GM04503 (cell line): Measurements from ENCODE around the gene THSD4.
"Not testable (repeated sequence)": the region's sequence is repeated elsewhere in the genome, so short reads cannot be mapped to it uniquely, and the experiment has no call there.

Experiments
- DNase-seq: peaks from one replicate; pipeline ENCODE4 v3.0.0-alpha.2; 2012; ENCODE audit warnings: low read depth

THSD4 gene

DNA sequence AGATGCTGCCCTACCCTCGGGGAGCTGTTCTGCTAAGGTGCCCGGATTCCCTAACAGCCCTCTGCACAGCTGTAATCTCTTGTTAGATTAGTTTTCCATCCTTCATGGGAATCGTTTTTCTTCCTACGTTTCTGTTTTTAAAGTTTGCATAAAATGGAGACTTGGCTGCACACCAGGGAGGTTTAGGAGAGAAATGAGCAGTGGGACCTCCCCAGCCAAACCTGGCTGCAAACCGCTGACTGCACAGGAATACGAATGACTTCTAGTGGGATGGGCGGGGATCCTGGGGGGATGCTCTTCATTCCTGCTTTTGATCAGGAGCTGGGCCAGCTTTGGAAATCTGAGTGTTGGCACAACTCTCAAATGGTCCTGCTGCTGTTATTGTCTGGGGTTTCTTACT is 77.5 kb downstream of the THSD4 start:
- DNase-seq, result no peak

DNA sequence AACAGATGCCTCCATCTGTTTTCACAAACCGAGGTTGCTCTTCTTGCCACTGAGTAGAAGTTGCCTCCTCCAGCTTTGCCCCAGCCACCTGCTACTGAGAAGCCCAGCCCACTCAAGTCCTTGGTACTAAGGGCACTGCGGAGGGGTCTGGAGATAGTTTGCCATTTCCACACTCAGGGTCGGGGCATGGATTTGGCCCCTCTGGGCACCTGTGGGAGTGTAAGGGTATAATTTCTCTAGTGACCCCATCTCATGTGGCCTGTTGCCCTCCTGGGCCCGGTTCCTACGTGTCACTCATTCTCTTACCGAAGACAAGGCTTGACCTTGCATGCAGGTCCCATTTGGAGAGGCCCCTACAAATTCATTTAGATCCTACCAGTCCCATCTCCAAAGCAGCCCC is 79.0 kb downstream of the THSD4 start:
- no peak for DNase-seq

DNA sequence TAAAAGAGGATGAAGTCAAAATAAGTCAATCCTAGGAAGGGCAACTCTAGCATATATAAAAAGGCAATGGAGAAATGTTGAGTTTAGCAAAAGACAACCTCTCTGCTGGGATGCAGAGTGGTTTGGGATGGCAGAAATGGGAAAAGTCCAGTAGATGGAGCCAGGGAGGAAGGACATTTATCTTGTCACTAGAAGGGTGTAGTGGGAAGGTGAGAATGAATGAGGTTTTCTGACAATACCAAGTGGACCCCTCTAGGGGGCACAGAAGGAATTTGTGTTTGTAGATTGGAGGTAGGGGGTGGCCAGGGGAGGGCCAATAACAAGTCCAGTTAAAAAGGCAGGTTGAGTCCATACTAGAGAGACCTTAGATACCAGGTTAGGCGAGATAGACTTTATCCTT is 80.0 kb downstream of the THSD4 start:
- no peak for DNase-seq

DNA sequence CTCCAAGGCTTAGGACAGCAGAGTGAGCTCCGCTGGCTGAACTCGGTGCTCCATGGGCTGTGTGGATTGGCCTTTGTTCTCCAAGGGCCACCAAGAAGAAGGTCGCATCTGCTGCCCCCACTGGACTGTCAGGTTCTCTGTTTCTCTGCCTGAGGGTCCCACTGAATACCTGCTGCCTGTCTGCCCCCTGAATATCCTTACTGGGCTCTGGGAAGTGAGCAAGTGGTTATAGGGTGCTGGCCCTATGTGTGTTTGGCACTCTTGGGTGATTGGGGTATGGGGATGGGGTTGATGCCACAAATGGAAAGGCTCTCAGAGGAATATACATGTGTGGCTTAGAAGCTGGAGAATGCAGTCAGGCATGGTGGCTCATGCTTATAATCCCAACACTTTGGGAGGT is 82.3 kb downstream of the THSD4 start:
- no peak for DNase-seq

- no peak for DNase-seq
These were observed 83.6 kb downstream of the THSD4 start for GRCh38 chr15:71198846-71199245.

DNA sequence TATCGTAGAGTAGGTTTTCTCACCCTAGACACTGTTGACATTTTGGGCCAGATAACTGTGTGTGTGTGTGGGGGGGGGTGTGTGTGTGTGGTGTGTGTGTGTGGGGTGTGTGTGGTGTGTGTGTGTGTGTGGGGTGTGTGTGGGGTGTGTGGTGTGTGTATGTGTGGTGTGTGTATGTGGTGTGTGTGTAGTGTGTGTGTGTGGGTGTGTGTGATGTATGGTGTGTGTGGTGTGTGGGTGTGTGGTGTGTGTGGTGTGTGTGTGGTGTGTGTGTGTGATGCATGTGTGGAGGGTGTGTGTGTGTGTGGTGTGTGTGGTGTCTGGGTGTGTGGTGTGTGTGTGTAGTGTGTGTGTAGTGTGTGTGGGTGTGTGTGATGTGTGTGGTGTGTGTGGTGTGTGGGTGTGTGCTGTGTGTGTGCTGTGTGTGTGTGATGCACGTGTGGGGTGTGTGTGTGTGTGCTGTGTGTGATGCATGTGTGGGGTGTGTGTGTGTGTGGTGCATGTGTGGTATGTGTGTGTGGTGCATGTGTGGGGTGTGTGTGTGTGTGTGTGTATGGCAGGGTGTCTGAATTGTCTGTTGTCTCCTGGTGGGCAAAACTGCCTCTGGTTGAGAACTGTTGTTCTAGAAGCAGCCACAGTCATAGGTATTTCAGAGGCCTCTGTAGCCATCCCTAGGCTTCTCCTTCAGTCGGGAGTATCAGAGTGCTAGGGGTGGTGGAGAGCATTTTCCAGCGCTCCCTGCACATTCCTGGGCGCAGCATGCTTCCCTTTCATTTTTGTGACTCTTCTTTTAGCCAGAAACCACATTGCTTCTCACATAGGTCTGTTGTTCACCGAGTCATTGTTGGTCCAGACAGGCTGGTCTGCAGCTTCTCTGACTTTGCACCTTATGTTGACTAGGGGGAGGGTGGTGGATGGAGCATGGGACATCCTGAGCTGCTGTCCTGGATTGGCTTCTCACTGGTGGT is 84.4 kb downstream of the THSD4 start:
- DNase-seq, result no peak

DNA sequence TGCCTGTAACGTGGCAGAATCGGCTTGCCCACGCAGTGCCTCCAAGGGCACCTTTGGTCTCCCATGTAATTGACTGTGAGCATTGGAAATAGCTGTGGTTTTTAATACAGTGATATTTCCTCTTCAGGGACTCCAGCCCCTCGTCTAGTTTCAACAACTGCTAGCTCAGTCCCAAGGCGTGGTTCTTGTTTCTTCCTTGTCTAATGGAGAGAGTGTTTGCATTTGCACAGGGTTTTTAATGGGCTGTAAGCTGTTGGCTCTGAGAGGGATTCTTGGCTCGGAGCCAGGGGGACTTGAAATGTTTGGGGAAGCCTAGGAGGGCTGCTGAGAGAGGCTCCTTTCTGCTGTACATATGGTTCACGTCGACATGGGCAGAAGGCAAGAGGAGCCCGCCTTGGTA is 86.2 kb downstream of the THSD4 start:
- DNase-seq, result no peak

DNA sequence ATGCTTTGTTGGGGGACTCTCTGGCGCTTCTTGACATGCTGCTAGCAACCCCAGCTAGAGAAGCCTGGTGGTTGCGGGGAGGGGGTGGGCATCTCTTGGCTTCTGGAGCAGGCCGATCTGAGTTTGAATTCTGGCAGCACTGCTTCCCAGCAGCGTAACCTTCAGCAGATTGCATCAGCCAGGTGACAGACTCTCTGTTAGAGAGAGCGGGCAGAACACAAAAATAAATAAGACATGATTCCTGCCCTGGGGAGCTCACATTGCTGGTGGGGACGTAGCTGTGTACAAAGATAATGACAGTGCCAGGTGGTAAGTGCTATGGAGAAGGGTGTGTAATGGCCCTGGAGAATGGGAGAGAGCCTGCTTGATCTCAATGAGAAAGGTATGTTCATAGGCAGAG is 87.4 kb downstream of the THSD4 start:
- no peak for DNase-seq

GRCh38 chr15:71203586-71204474 is 88.6 kb downstream of the THSD4 start:
- DNase-seq, result no peak

- DNase-seq, result no peak
These were observed 91.9 kb downstream of the THSD4 start for GRCh38 chr15:71207141-71207540.

- no peak for DNase-seq
These were observed 96.9 kb downstream of the THSD4 start for GRCh38 chr15:71212146-71212545.

GRCh38 chr15:71213943-71214342 is 98.7 kb downstream of the THSD4 start:
- not testable (repeated sequence) for DNase-seq

- no peak for DNase-seq
These were observed 100.0 kb downstream of the THSD4 start for GRCh38 chr15:71215126-71215894.

DNA sequence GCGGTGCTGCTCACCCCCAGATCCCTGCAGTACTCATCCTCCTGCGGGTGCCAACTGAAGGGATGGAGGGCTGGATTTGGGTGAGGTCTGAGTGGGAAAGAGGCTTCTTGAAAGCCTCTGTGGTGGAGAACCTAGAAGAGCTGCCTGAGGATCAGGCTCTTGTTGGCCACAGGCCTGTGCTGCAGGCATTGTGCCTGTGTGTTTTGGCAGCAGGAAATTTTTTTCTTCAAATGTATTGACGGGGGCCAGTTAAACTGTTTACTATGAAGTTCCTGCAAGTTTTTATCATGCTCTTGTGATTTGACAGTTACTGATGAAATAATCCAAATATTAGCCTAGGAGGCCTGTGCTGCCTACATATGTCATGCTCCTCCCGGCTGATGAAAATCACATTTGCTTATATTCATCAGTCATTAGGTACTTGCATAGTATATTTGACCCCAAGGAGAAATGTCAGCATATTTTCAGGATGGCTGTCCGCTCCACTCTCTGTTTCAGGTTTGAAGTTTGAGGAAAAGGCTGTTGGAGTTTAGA is 103.1 kb downstream of the THSD4 start:
- no peak for DNase-seq

GRCh38 chr15:71219101-71219500 is 103.8 kb downstream of the THSD4 start:
- DNase-seq, result no peak

GRCh38 chr15:71219645-71220044 is 104.4 kb downstream of the THSD4 start:
- peak; percentile 71 for DNase-seq

DNA sequence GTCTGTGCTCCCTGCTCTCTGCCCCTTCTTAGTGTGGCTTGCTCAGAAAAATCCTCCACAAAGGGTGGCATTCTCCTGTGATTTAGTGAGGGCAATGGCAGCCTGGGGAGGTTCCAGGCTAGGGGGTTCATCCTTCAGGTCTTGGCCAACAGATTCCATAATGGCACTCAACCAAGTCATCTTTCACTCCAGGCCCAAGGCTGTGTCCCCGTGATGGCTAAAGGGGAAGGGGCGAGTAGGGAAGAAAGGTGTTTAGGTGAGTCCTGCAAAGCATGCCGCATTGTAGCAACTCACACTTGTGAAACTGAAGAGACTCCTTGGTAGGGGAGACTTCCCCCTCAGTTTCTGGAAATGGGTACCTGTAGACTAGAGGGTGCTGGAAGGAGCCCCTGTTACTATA is 105.6 kb downstream of the THSD4 start:
- DNase-seq, result no peak

GRCh38 chr15:71221417-71221816 is 106.1 kb downstream of the THSD4 start:
- no peak for DNase-seq

GRCh38 chr15:71223516-71223915 is 108.2 kb downstream of the THSD4 start:
- no peak for DNase-seq

GRCh38 chr15:71224024-71224423 is 108.8 kb downstream of the THSD4 start:
- no peak for DNase-seq

DNA sequence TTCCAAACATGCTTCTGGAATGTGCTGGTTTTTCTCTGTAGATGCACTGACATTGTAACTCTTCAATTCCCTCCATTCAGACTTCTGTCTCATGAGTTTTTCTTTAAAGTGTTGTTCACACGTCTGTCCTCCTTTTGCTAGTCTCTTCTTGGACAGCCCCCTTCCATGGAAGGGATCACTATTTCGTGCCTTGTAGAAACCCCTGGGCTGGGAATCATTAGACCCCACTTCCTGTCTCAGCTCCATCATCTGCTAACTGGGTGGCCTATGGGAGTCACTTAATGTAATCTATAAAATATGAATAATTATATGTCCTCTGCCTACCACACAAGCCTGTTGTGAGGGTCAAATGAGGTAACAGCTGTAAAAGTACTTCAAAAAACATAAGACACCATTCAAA is 110.6 kb downstream of the THSD4 start:
- no peak for DNase-seq
